ENCODE measurements around the gene GINS1.

Gene GINS1

GRCh38 chr20:25478889-25479568 is 71.6 kb downstream of the GINS1 start:
- DNase-seq: no peak

- DNase-seq: no peak
These were observed 72.2 kb downstream of the GINS1 start for GRCh38 chr20:25479638-25480037.

GRCh38 chr20:25480156-25480555 is 72.7 kb downstream of the GINS1 start:
- no peak for DNase-seq

DNA sequence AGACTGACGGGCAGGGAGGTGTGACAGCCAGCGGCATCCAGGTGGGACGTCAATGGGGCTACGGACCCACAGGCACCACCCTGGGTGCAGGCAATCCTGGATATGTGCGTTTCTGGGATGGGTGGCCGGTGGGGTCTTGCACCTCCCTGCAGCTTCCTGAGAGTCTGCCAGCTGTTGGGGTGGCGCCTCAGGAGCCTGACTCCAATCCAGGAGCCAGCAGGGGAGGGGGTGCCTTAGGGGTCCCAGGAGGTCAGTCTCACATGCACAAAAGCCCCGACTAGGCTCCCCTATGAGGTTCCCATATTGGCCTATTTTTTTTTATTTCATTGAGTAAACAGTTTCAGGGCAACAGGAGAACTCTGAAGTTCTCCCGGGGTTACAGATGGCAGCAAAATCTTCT is 73.3 kb downstream of the GINS1 start:
- DNase-seq: no peak

DNA sequence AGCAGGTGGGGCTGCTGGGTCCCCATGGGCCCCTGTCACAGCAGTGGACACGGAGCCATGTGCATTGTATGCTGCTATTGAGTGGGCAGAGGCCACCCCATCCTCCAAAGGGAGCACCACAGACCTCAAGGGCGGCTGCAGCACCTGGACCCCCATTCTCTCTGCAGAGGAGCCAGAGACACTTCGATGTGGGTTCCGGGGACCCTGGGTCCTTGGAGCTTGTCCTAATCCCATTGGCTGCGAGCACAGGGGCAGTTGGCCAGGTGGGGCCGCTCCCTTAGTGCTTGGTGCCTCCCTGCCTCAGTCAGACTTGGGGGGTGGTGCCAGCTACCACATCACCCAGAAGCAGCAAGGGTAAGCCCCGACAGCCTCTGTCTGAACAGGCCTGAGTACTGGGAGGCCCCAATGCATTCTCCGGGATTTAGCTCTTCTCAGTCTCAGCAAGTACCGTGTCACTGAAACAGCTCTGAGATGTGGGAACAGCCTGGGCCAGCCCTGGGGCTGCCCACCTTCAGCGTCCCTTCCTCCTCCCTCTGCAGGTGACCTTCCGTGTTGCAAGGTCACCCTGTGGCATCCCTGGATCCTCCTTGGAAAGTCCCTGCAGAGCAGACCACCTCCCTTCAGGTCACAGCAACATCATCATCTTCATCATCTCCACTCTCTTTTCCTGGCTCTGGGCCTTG is 73.9 kb downstream of the GINS1 start:
- no peak for DNase-seq

- DNase-seq: no peak
These were observed 74.4 kb downstream of the GINS1 start for GRCh38 chr20:25481918-25482253.

- DNase-seq: no peak
These were observed 76.1 kb downstream of the GINS1 start for GRCh38 chr20:25483431-25484132.

DNA sequence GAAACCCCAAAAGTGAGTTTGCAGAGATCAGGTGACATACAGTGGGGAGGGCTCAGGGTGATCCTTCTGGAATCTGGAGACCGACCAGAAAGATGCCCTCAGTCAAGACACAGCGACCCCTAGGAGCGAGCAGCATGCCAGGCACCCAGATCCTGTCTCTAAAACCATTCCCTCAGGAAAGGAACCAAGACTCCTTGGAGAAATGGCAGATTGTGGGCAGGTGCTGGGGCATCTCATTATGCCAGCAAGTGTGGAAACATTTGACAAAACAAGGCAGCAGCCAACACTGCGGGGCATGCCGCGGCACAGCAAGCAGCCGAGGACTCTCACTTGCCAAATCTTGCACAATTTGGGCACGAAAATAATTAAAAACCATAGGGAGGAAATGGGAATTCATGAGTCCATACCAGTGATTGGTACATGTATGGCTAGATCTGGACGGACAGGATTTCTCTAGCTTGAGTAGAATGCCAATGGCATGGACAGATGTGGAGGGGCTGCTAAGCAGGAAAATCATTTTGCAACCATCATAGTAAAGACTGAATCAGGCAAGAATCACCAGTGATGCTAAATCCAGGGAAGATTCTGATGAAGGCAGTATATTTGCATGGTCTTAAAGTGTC is 76.9 kb downstream of the GINS1 start:
- DNase-seq: no peak

GRCh38 chr20:25484911-25485511 is 77.5 kb downstream of the GINS1 start:
- no peak for DNase-seq

DNA sequence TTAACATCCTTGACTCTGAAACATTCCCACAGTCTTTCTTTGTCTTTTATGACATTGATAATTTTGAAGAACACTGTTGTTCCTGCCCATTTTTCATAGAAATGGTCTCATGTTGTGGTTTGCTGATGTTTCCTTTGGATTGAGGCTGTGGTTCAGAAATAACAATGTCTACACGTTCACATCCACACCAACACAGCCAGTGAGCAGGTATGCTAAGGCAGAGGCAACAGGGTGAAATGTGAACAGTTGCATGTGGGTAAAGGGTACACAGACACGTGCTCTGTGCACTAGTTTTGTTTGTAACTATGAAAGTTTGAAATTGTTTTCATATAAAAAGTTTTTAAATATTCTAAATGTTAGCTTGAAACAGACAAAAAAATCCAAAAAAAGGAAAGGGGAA is 78.4 kb downstream of the GINS1 start:
- DNase-seq: no peak

- DNase-seq: no peak
These were observed 78.9 kb downstream of the GINS1 start for GRCh38 chr20:25486377-25486776.

DNA sequence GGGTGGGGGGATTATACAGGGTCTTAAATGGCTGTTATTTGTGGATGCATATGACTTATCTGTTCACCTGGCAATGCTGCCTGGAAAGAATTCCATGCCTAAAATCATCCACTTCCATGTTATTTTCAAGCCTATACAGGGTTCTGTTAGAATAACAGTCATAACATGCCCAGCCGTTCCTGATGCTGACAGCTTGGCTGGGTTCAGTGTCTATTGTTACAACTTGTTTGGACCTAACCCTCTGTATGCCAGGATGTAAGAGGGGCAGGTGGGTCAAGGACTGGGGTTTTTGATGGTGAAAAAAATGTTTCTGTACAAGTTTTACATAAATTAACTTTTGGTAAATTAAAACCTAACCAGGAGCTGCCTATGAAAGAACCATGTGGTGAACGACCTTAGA is 79.8 kb downstream of the GINS1 start:
- DNase-seq: no peak

GRCh38 chr20:25487975-25488374 is 80.5 kb downstream of the GINS1 start:
- no peak for DNase-seq

- no peak for DNase-seq
These were observed 81.9 kb downstream of the GINS1 start for GRCh38 chr20:25489221-25489871.

- DNase-seq: no peak
These were observed 83.4 kb downstream of the GINS1 start for GRCh38 chr20:25490656-25491445.

DNA sequence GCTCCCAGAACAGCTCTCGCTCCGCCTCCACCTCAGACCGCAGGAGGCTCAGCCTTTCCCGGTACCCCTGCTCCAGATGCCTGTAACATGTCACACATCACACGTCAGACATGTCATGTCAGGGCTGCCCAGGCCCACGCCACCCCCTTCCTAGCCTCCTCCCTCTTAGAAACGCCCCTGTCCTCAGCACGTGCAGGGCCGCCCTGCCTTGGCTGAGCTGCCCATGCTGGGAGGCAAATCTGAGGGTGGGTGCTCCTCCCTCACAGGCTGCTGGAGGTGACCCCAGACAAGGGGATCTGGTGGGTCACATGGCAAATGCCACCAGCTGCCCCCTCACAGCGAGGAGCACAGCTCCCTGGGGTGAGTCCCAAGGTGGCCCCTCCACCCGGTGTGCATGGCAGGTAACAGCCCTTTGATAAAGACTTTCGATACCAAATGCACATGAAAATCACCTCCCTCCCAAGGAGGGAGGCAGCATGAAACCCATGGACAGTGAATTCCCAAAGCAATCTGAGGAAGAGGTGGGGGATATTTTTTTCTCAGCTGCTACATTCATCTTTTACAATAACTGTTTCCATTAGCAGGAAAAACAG is 84.1 kb downstream of the GINS1 start:
- DNase-seq: no peak

DNA sequence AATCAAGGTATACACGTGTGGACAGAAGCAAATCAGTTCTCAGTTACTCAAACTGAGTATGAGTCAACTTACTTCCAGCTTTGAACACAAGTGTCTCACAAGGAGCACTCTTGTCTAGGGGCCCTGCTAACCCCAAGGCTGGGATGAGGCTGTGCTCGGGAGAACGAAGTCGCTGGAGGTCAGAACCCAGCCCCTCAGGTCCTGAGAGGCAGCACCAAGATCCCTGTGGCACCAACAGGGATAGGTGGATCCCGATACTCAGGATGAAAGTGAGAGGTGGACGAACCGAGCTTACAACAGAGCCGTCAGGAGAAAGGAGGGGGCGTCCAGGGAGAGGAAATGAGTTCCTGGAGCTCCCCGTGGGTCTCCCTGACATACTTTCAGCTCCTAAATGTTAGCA is 85.7 kb downstream of the GINS1 start:
- DNase-seq: no peak

DNA sequence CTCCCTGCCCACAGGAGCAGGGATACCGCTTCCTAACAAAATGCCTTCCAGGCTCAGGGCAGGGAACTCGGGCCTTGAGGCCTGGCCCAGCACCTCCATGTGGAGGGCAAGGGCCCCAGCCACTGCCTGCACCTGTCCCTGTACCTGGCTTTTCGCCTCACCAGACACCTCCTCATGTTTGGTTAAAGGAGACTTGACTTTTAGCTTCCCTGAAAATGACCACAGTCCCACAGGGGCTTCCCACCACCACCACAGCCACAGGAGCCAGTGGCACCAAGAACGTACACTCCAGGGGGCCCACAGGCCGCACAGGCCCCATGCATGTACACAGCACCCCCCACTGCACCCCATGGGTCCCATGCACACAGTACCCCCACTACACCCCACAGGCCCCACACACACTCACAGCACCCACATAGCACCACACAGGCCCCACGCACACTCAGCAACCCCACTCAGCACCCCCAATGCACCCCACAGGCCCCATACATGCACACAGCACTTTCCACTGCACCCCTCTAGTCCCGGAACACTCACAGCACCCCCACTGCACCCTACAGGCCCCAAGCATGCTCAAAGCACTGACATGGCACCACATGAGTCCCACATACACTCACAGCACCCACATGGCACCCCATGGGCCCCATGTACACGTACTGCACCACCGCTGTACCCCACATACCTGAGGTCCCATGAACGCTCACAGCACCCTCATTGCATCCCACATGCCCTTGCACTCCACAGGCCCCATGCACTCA is 86.5 kb downstream of the GINS1 start:
- no peak for DNase-seq

DNA sequence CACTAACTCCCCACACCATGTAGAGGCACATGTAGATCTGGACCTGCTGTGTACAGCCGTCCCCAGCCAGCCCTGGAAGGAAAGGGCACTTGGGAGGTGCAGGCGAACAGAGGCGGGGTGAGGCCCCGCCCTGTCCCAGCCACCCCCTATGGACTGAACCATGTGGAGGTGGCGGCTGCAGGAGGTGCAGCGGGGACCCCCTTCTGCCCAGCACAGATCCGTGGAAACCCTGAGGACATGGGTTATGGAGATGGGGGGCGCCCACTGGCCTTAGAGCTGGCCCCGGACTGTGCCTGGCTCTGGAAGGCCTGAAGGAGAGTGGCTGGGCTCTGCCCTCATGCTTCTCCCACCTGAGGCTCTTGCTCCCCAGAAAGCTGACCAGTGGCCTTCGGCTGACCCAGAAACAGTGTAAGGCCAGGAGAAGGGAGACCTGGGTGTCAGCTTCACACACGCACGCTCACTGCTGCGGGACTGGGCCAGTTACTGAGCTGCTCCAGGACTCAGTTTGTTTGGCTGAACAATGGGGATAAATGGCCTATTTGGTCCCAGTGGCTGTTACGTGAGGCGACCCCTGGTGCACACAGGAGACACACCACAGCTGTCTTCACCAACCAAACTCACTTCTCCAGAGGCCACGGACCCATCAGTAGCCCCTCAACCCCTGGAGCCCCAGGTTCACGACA is 87.2 kb downstream of the GINS1 start:
- no peak for DNase-seq

GRCh38 chr20:25495189-25495824 is 87.8 kb downstream of the GINS1 start:
- no peak for DNase-seq
